ENCODE results near the gene COL9A3.

The COL9A3 gene

DNA sequence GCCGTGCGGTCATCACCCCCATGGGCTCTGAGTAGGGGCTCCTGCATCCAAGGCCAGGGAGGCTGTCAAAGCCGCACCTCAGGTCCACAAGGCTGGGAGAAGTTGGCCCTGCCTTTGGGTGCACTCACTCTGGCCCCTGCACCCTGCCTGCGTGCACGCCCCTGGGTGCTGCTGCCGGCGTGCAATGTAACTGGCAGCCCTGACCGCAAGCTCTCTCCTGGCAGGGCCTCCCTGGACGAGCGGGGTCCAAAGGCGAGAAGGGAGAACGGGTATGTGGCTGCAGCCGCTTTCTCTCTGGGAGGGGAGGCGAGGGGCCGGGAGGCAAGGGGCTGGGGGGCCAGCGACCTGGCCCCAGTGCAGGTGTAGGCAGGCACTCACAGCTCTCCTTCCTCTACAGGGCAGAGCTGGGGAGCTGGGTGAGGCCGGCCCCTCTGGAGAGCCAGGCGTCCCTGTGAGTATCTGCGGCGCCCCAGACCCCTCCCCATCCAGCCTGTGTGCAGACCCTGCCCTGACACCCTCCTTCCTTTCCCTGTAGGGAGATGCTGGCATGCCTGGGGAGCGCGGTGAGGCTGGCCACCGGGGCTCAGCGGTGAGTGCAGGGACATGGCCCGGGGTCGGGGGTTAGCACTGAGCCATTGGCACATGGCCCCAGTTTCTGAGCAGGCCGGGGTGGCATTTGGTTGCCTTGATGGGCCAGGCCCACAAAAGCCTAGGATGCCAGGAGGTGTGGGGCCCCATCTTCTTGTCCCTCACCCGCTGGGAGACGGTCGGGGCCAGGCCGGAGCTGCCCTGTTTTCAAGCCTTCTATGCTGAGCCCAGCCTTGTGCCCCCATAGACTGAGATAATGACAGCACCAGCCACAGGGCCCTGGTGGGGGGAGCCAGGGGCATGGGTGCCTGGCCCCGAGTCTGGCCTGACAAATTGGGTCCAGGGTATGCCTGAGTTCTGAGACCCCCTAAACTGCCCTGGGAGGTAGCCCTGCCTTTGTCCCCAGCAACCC is 12.7 kb downstream of the COL9A3 start:
- TF ChIP-seq TAF1 (IDR thresholded peaks at IDR 0.05; ENCODE audit: borderline replicate concordance, low read depth, low read length) = no peak
- no peak for TF ChIP-seq POLR2AphosphoS5 (IDR thresholded peaks at IDR 0.05; ENCODE audit: low read depth, low read length)
- no peak for TF ChIP-seq POLR2A (IDR thresholded peaks at IDR 0.05; ENCODE audit: low read depth, low read length)
- FAIRE-seq (no peak), DNase-seq (ENCODE audit: insufficient read length) (no peak)

- FAIRE-seq = no peak
- no peak for DNase-seq (ENCODE audit: insufficient read length)
- TF ChIP-seq POLR2AphosphoS5 (IDR thresholded peaks at IDR 0.05; ENCODE audit: low read depth, low read length) (no peak), POLR2A (IDR thresholded peaks at IDR 0.05; ENCODE audit: low read depth, low read length) (no peak), TAF1 (IDR thresholded peaks at IDR 0.05; ENCODE audit: borderline replicate concordance, low read depth, low read length) (no peak)
These were observed 13.4 kb downstream of the COL9A3 start for GRCh38 chr20:62830251-62830650.

GRCh38 chr20:62830821-62831220 is 14.0 kb downstream of the COL9A3 start:
- DNase-seq (ENCODE audit: insufficient read length) = no peak
- TF ChIP-seq POLR2A (IDR thresholded peaks at IDR 0.05; ENCODE audit: low read depth, low read length) (no peak), POLR2AphosphoS5 (IDR thresholded peaks at IDR 0.05; ENCODE audit: low read depth, low read length) (no peak), TAF1 (IDR thresholded peaks at IDR 0.05; ENCODE audit: borderline replicate concordance, low read depth, low read length) (no peak)
- FAIRE-seq = no peak

GRCh38 chr20:62831361-62831788 is 14.5 kb downstream of the COL9A3 start:
- DNase-seq (ENCODE audit: insufficient read length) (no peak), FAIRE-seq (no peak)
- TF ChIP-seq POLR2A (IDR thresholded peaks at IDR 0.05; ENCODE audit: low read depth, low read length) (no peak), TAF1 (IDR thresholded peaks at IDR 0.05; ENCODE audit: borderline replicate concordance, low read depth, low read length) (no peak), POLR2AphosphoS5 (IDR thresholded peaks at IDR 0.05; ENCODE audit: low read depth, low read length) (no peak)

DNA sequence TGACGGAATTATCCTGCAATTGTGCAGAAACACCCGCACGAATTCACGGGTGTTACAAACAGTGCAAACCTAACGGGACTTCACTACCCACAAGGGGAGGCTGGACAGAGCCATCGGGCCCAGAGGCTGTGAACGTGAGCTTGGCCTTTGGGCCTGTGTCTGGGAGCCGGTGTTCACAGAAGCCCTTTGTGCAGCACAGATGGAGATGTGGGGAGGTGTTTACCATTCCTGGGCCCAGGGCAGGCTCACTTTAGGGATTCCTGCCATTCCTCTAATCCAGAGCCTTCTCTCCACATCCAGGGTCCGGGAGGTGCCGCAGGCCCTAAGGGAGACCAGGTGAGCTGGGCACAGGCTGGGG is 15.0 kb downstream of the COL9A3 start:
- FAIRE-seq (no peak), DNase-seq (ENCODE audit: insufficient read length) (no peak)
- TF ChIP-seq POLR2AphosphoS5 (IDR thresholded peaks at IDR 0.05; ENCODE audit: low read depth, low read length) (no peak), POLR2A (IDR thresholded peaks at IDR 0.05; ENCODE audit: low read depth, low read length) (no peak), TAF1 (IDR thresholded peaks at IDR 0.05; ENCODE audit: borderline replicate concordance, low read depth, low read length) (no peak)

GRCh38 chr20:62832212-62832922 is 15.5 kb downstream of the COL9A3 start:
- TF ChIP-seq TAF1 (IDR thresholded peaks at IDR 0.05; ENCODE audit: borderline replicate concordance, low read depth, low read length) (no peak), POLR2A (IDR thresholded peaks at IDR 0.05; ENCODE audit: low read depth, low read length) (no peak)
- peak; percentile 78 for FAIRE-seq
- DNase-seq (ENCODE audit: insufficient read length) = no peak

GRCh38 chr20:62832951-62833391 is 16.1 kb downstream of the COL9A3 start:
- TF ChIP-seq POLR2A (IDR thresholded peaks at IDR 0.05; ENCODE audit: low read depth, low read length) = no peak
- TF ChIP-seq TAF1 (IDR thresholded peaks at IDR 0.05; ENCODE audit: borderline replicate concordance, low read depth, low read length) = no peak
- TF ChIP-seq POLR2AphosphoS5 (IDR thresholded peaks at IDR 0.05; ENCODE audit: low read depth, low read length) = no peak
- DNase-seq (ENCODE audit: insufficient read length) (no peak), FAIRE-seq (no peak)

DNA sequence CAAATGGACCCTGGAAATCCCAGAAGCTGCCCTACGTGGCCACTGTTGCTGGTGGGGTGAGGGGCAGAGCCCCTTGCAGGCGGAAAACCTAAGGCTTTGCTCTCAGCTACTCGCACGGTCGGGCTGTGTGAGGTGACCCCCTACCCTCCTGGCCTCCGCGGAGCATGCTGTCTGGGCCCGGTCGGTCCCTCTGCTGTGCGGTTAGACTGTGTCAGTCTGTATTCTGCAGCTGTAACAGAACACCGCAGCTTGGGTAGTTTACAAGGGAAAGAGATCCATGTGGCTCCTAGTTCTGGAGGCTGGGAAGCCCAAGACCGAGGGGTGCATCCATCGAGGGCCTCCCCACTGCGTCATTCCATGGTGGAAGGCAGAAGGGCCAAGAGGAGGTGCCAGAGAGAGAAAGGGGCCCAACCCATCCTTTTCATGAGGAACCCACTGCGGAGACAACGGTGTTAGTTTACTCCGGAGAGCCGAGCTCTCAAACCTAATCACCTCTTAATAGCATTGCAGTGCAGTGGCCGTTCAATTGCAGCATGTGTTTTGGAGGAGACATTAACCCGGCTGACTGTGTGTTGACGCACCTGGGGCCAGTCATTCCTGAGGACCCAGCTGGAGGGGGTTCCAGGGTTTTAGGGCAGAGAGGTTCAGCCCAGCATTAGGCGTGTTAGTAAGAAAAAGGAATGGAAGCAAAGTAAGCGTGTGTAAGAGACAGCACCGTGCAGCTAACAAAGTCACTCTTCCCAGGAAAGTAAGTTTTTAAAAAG is 18.3 kb downstream of the COL9A3 start:
- no peak for TF ChIP-seq TAF1 (IDR thresholded peaks at IDR 0.05; ENCODE audit: borderline replicate concordance, low read depth, low read length)
- DNase-seq (ENCODE audit: insufficient read length) = no peak
- no peak for FAIRE-seq

- DNase-seq (ENCODE audit: insufficient read length) (no peak), FAIRE-seq (no peak)
- no peak for TF ChIP-seq POLR2AphosphoS5 (IDR thresholded peaks at IDR 0.05; ENCODE audit: low read depth, low read length)
- no peak for TF ChIP-seq TAF1 (IDR thresholded peaks at IDR 0.05; ENCODE audit: borderline replicate concordance, low read depth, low read length)
- no peak for TF ChIP-seq POLR2A (IDR thresholded peaks at IDR 0.05; ENCODE audit: low read depth, low read length)
These were observed 19.3 kb downstream of the COL9A3 start for GRCh38 chr20:62835931-62836861.

GRCh38 chr20:62836967-62837490 is 20.2 kb downstream of the COL9A3 start:
- no peak for TF ChIP-seq TAF1 (IDR thresholded peaks at IDR 0.05; ENCODE audit: borderline replicate concordance, low read depth, low read length)
- no peak for TF ChIP-seq POLR2A (IDR thresholded peaks at IDR 0.05; ENCODE audit: low read depth, low read length)
- no peak for TF ChIP-seq POLR2AphosphoS5 (IDR thresholded peaks at IDR 0.05; ENCODE audit: low read depth, low read length)
- DNase-seq (ENCODE audit: insufficient read length) = no peak
- FAIRE-seq = no peak

All from GM12892 (cell line).